ENCODE measurements around the gene GRIN3A.

DNA sequence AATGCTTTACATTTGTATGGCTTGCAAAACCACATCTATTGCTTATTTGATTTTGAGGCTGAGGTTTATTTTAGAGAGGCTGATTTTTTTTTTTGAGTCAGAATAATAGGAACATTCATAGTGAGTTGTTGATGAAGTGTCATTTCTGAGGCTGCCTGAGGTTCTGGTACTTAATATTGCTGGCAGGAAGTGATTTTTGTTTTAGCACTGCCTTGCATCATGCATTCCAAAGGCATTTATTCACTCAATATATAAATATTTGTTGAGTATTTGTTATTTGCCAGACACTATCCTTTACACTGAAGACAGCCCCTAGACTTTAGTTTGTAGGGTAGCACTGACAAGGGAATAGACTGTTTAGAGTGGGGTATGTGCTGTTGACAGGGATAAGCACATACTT lies 202.1 kb downstream of the GRIN3A start:
- no peak for TF ChIP-seq GATA2 (IDR thresholded peaks at IDR 0.05; ENCODE audit: low read depth, low read length)
- TF ChIP-seq GATA3 (IDR thresholded peaks at IDR 0.05; ENCODE audit: low read depth, low read length), result no peak
